Ovary (tissue), 9 donors: Measurements from ENCODE around the gene GRB7. TPM values are rescaled to one million over a fixed set of nuclear protein-coding genes. Genes with fewer than 3 reads are reported as not detected.
"Not testable (repeated sequence)": the region's sequence is repeated elsewhere in the genome, so short reads cannot be mapped to it uniquely, and the experiment has no call there.

Experiments
- DNase-seq, 5 donors: peaks; one replicate each; pipeline ENCODE4 v3.0.0-alpha.2; 2019 to 2020
- H3K27ac ChIP-seq, 2 donors: fragments of 200-600 bp; one replicate each; pipeline versions ENCODE4 v1.5.1 to v1.8.0; 2019 to 2022
- H3K27me3 ChIP-seq: fragments of 200-600 bp; one replicate; pipeline ENCODE4 v1.8.0; 2022
- H3K36me3 ChIP-seq: fragments of 200-600 bp; sonication (generic); one replicate; pipeline ENCODE4 v1.5.1; 2019
- H3K4me1 ChIP-seq: one replicate; pipeline ENCODE4 v1.8.1; 2013; ENCODE audit warnings: mild to moderate bottlenecking, moderate library complexity; ENCODE audit not compliant: insufficient read depth
- H3K4me3 ChIP-seq: fragments of 200-600 bp; sonication (generic); one replicate; pipeline ENCODE4 v1.5.1; 2017
- H3K9me3 ChIP-seq, 2 donors: fragments of 200-600 bp in 1 of 2; sonication (generic) in 1 of 2; one replicate each; pipeline versions ENCODE4 v1.5.1 to v1.8.1; 2013 to 2019; ENCODE audit warnings: mild to moderate bottlenecking in 1 of 2, moderate library complexity in 1 of 2
- EP300 ChIP-seq: sonication (generic); formaldehyde crosslinking; IDR thresholded peaks from one replicate; pipeline ENCODE4 v1.6.1; 2017; ENCODE audit warnings: antibody characterized with exemption
- POLR2A ChIP-seq: fragments of 450-650 bp; IDR thresholded peaks from one replicate; pipeline ENCODE4 v1.6.1; 2017; ENCODE audit warnings: antibody characterized with exemption, mild to moderate bottlenecking, moderate library complexity
- WGBS, 3 donors: extraction: QIAGEN DNeasy Blood & Tissue Kit in 1 of 3; methylation state at CpG; one replicate each; pipeline versions ENCODE4 v1.1.5 to v1.1.7; 2013 to 2017; 5-methylcytosine and 5-hydroxymethylcytosine counted together
- intact Hi-C, 4 donors: fragments of 100-400 bp; cut with DNase I; formaldehyde crosslinking; loops; one replicate each; pipeline versions ENCODE4 v1.11.0 to v1.15.1; 2022 to 2023
- polyA plus RNA-seq, 2 donors: library from polyadenylated mRNA; stranded (reverse); fragments of 200-250 nt in 1 of 2; fragments of 350-450 nt in 1 of 2; fragmentation: Illumina TruSeq in 1 of 2; extraction: RNeasy Lipid Tissue Mini Kit (QIAGEN cat#74804) in 1 of 2; gene quantifications; one replicate each; pipeline ENCODE4 v1.2.3, GENCODE V29; 2013 to 2014
- total RNA-seq, 7 donors: library from RNA; depleted of rRNA in 2 of 7; stranded (reverse); fragments of >200 nt in 2 of 7; fragmentation: NEBNext Ultra II Directional in 3 of 7; extraction: Animal tissue kit (Norgen Biotek cat#: 25700) in 3 of 7; gene quantifications; one replicate each; pipeline versions ENCODE4 v1.1.0 to v1.2.4, GENCODE V29; 2016 to 2023
- TF ChIP-seq, protein P1 (sequence below), 3 donors: fragments of 450-650 bp in 2 of 3; fragments of 200-600 bp in 1 of 3; IDR thresholded peaks; one replicate each; pipeline versions ENCODE4 v1.5.1 to v1.8.0; 2016 to 2022; ENCODE audit warnings: antibody characterized with exemption in 3 of 3, mild to moderate bottlenecking in 1 of 3
- donor health status: DM: no; HTN: no; CAD: no; lungs with moderate emphysema.
- donor health status: DM: no; HTN: no; CAD: no.
- donor health status: Bipolar disorder and iron deficiency.
- donor health status: DM: yes; HTN: yes; CAD: no.
- donor health status: DM: no; HTN: no; CAD: no.
- donor health status: DM: yes; HTN: yes; CAD: no.

Gene GRB7
- total and polyA plus RNA-seq, 9 donors: 0.23 to 63.0 (median 2.1) TPM

DNA sequence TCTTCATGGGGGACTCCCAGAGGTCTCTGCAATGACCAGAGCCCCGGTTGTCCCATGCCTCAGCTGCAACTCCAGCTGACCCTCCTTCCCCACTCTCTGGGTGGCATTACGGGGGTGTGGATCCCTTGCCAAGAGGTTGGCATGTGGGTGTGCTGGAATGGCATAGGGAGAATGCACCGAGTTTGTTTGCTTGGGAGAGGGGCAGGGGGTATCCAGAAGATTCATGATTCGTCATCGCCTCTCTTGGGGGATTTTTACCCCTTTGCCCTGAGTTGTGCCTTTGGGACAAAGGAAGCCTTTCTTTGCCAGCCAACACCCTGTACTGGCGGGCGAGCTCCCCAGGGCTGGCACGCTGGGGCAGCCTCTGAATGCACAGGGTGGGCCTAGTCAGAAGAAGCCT is 31.4 kb upstream of the GRB7 start:
- Histone ChIP-seq H3K9me3 (no peaks in the 10 kb centered on the region), H3K27me3 (no peaks in the 10 kb centered on the region), H3K4me3 (no peak overlapping the region), H3K27ac (no peak overlapping the region), H3K4me1 (peaks cover 6% of the 10 kb centered on the region), H3K36me3 (no peaks in the 10 kb centered on the region)
- DNase-seq: no peak
- TF ChIP-seq, protein P1, sequence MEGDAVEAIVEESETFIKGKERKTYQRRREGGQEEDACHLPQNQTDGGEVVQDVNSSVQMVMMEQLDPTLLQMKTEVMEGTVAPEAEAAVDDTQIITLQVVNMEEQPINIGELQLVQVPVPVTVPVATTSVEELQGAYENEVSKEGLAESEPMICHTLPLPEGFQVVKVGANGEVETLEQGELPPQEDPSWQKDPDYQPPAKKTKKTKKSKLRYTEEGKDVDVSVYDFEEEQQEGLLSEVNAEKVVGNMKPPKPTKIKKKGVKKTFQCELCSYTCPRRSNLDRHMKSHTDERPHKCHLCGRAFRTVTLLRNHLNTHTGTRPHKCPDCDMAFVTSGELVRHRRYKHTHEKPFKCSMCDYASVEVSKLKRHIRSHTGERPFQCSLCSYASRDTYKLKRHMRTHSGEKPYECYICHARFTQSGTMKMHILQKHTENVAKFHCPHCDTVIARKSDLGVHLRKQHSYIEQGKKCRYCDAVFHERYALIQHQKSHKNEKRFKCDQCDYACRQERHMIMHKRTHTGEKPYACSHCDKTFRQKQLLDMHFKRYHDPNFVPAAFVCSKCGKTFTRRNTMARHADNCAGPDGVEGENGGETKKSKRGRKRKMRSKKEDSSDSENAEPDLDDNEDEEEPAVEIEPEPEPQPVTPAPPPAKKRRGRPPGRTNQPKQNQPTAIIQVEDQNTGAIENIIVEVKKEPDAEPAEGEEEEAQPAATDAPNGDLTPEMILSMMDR (IDR thresholded peaks at IDR 0.05): no peak
- TF ChIP-seq POLR2A (no peak), EP300 (no peak)
- intact Hi-C loops: no loop called here
- WGBS, 3 donors: 86 to 90% (median 87%) methylated on average over 8 of the region's 8 CpGs

DNA sequence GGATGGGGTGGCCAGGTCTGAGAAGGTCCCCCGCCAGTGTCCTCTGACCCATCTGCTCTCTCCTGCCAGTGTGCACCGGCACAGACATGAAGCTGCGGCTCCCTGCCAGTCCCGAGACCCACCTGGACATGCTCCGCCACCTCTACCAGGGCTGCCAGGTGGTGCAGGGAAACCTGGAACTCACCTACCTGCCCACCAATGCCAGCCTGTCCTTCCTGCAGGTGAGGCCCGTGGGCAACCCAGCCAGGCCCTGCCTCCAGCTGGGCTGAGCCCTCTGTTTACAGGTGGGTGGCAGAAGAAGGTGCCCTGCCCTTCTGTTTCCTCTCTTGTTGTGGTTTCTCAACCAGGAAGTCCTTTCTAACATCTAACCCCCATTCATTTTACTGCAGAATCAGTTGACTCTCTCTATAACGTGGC is 30.8 kb upstream of the GRB7 start:
- no peak overlapping the region for H3K4me3 ChIP-seq
- H3K4me1 ChIP-seq: peaks cover 4% of the 10 kb centered on the region
- intact Hi-C loops: no loop called here

DNA sequence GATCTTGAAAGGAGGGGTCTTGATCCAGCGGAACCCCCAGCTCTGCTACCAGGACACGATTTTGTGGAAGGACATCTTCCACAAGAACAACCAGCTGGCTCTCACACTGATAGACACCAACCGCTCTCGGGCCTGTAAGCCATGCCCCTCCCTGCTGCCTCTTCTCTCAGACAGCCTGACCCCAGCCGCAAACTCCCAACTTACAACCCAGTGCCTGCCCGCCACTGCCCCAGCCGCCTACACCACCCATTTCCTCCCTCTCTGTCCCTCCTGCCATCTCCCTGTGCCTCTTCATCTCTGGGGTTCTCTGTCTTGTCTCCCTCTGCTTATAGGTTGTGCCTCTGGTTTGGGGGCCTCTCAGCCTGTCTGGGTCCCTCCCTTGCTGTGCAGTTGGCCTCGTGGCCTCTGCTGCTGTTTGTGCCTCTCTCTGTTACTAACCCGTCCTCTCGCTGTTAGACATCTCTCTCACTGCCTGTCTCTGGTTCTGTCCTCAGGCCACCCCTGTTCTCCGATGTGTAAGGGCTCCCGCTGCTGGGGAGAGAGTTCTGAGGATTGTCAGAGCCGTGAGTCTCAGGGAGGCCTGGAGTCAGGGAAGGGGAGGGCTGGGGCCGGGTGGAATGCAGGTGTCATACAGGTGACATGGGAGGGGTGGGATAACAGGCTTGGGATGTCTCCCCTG is 28.3 kb upstream of the GRB7 start:
- no peak overlapping the region for H3K27ac ChIP-seq
- intact Hi-C loops: no loop called here
- H3K36me3 ChIP-seq: no peaks in the 10 kb centered on the region
- TF ChIP-seq EP300: no peak
- TF ChIP-seq POLR2A: no peak
- TF ChIP-seq, protein P1 (IDR thresholded peaks at IDR 0.05): no peak
- 83 to 87% (median 86%) methylated on average over 14 of the region's 14 CpGs for WGBS, 3 donors
- H3K9me3 ChIP-seq: no peaks in the 10 kb centered on the region
- DNase-seq: no peak
- H3K27me3 ChIP-seq: no peaks in the 10 kb centered on the region
- peaks cover 4% of the 10 kb centered on the region for H3K4me1 ChIP-seq
- no peak overlapping the region for H3K4me3 ChIP-seq

More for the DNA sequence above, 30.8 kb upstream of the GRB7 start:
- no peak overlapping the region for H3K27ac ChIP-seq
- H3K36me3 ChIP-seq: no peaks in the 10 kb centered on the region
- no peaks in the 10 kb centered on the region for H3K9me3 ChIP-seq
- WGBS, 3 donors: 86 to 92% (median 88%) methylated on average over 7 of the region's 7 CpGs
- TF ChIP-seq POLR2A: no peak
- TF ChIP-seq, protein P1 (IDR thresholded peaks at IDR 0.05): no peak
- no peak for TF ChIP-seq EP300
- no peak for DNase-seq
- no peaks in the 10 kb centered on the region for H3K27me3 ChIP-seq

DNA sequence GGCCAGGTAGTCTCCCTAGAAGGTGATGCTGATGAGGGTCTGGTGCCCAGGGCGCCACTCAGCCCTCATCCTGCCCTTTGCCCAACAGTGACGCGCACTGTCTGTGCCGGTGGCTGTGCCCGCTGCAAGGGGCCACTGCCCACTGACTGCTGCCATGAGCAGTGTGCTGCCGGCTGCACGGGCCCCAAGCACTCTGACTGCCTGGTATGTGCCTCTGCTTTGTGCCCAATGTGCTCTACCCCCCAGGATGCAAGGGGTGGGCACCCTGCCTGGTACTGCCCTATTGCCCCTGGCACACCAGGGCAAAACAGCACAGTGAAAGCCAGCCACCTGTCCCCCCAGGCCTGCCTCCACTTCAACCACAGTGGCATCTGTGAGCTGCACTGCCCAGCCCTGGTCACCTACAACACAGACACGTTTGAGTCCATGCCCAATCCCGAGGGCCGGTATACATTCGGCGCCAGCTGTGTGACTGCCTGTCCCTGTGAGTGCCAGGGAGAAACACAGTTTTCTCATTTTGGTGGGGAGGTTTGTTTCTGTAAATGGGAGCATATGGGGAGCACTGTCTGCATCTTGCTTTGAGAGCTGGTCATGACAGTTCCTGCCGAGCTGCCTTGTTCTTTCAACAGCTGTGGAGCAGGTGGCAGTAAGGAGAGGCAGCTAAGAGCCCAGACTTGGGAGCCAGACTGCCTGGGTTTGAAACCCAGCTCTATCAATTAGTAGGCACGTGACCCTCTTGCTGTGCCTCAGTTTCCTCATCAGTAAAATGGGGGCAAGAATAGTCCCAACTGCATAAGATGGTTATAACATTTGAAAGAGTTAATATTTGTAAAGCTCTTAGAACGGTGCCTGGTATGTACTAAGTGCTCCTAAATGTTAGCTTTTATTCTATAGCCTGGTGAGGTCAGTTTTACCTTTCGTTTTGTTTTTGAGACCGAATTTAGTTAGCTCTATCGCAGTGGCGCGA is 27.5 kb upstream of the GRB7 start:
- no peaks in the 10 kb centered on the region for H3K4me1 ChIP-seq
- H3K27ac ChIP-seq: no peak overlapping the region
- intact Hi-C loops: no loop called here
- H3K4me3 ChIP-seq: no peak overlapping the region
- no peaks in the 10 kb centered on the region for H3K9me3 ChIP-seq
- DNase-seq: no peak
- no peaks in the 10 kb centered on the region for H3K36me3 ChIP-seq
- WGBS, 3 donors: 87 to 92% (median 91%) methylated on average over 18 to 20 of the region's 20 CpGs
- TF ChIP-seq, protein P1 (IDR thresholded peaks at IDR 0.05): no peak
- TF ChIP-seq POLR2A (no peak), EP300 (no peak)
- H3K27me3 ChIP-seq: no peaks in the 10 kb centered on the region

DNA sequence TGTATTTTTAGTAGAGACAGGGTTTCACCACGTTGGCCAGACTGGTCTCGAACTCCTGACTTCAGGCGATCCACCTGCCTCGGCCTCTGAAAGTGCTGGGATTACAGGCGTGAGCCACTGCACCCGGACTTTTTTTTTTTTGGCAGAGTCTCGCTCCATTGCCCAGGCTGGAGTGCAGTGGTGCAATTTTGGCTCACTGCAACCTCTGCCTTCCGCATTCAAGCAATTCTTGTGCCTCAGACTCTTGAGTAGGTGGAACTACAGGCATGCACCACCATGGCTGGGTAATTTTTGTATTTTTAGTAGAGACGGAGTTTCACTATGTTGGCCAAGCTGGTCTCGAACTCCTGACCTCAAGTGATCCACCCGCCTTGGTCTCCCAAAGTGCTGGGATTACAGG is 26.7 kb upstream of the GRB7 start:
- intact Hi-C loops, H3K4me3 ChIP-seq, H3K9me3 ChIP-seq, DNase-seq, H3K27me3 ChIP-seq, H3K36me3 ChIP-seq, H3K27ac ChIP-seq, H3K4me1 ChIP-seq: not testable (repeated sequence)
- 90 to 93% (median 90%) methylated on average over 11 of the region's 11 CpGs for WGBS, 3 donors
